GM21825 (cell line): ENCODE measurements around the gene L3MBTL3.

Experiments
- ATAC-seq: cut with Tn5 transposase; IDR thresholded peaks from one replicate; pipeline ENCODE4 v1.9.1; 2021; ENCODE audit warnings: mild to moderate bottlenecking, moderate library complexity; ENCODE audit not compliant: unreplicated experiment

The L3MBTL3 gene

DNA sequence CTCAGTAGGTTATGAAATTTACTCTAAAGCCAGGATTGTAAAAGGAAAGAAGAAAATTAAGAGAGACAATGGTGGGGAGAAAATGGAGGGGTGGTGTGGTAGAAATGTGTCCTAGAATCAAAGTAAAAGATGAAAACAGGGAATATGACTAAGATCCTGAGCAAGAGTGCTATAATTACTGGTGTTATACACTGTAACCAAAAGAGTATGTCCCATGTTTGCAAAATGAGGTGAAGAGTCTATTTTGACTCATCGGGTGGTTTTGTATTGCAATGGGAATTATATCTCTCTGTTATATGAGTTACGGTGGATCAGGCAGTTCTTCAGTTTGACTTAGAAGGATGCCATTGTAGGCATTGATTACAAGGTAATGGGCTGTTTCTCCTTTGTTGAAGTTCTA lies 8.5 kb downstream of the L3MBTL3 start:
- no peak for ATAC-seq

DNA sequence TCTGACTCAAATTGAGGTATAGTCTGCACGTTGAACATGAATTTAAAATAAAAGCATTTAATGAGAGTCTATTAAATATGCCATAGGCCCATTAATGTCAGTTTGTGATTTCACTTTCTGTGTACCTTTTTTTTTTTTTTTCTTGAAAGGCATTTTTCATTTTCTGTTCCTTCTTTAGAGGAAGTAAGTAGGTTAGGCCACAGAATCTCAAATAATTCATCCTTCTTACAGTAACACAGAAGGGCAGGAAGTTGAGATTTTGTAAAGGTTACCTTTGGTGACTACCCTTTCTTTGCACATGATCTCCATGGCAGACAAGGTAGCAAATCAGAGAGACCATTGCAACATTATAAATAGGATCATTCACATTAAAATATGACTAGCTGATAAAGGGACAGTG lies 9.6 kb downstream of the L3MBTL3 start:
- peak; percentile 93 for ATAC-seq

DNA sequence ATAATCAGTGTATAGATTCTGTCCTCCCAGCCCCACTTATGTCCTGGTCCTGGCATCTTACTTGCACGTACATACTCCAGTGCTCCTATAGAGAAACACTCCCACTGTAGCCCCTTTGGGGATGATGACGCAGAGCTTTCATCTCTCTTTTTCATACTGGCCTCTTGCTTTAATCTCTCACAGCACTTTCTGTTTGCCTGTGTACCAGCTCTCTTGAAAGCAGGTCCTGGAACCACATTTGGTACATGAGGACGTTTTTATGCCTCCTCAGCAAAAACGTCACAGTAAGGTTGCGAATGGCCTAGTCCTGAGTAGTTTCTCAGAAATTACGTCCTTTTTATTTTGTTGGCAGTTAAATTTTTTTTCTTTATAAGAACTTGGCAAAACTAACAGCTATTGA lies 10.8 kb downstream of the L3MBTL3 start:
- no peak for ATAC-seq

DNA sequence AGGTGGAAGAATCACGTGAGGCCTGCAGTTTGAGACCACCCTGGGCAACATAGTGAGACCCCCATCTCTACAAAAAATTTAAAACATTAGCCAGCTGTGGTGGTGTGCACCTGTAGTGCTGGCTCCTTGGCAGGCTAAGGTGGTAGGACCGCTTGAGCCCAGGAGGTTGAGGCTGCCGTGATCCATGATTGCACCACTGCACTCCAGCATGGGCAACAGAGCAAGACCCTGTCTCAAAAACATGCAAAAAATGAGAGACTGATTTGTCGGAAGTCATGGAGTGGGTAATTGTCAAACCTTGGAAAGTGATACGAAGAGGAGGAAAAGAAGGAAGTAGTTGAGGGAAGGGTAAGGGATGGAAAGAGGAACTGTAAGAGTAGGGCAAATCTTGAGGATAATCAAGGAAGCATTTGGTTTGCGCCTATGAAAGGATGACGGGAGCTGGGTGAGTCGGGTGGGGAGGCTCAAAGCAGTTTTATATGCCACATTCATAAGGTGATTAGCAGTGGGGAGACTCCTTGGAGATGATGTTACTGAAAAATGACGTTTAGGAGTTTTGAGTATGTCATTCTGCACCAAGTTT lies 14.5 kb downstream of the L3MBTL3 start:
- no peak for ATAC-seq

DNA sequence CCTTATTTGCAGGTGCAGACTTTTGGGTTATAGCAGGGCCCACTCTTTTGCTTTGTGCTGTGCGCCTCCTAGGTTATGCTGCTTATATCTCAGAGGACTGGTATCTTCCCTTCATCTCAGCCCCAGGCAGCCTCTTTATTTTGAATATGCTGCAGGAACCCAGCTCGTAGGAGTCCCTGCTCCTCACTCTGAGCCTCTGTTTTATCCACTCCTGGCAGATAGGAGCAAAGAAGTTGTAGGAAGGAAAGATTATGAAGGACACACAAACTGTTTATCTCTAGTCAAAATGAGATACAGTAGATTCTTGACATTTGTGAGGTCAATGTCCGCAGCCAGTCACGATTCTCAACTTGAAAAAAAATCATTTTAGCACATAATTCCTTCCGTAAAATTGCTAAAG lies 15.6 kb downstream of the L3MBTL3 start:
- no peak for ATAC-seq

DNA sequence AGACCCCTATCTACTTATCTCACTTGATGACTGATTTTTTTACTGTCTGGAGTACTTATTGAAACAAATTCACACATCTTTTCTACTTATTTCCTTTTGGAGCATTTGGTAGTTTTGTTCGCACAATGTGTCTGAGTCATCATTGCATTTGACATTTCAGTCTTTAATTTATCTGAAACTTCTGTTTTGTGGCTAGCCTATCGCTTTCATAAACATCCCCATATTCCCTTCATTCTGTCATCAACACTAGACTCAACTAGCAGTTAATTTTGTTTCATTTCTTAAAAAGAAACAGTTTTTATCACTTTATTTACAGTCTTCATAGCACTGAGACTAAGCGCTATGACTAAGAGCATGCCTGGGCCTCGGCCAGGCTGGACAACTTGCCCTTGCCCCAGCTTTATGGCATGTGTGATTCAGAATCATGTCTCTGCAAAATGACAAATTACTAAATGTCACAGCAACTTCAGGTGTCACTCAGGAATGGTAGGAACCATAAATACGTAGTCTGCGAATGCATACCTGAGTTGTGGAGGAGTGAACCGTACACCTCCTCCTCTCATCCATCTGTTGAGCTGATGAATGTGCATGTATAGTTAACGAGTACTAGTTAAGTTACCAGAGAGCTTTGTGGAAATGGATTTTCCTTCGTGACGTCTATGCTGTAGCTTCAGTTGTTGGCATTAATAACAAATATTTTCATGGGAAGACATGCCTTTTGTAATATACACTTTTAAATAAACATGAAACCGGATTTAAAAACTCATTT lies 16.2 kb downstream of the L3MBTL3 start:
- ATAC-seq = no peak

DNA sequence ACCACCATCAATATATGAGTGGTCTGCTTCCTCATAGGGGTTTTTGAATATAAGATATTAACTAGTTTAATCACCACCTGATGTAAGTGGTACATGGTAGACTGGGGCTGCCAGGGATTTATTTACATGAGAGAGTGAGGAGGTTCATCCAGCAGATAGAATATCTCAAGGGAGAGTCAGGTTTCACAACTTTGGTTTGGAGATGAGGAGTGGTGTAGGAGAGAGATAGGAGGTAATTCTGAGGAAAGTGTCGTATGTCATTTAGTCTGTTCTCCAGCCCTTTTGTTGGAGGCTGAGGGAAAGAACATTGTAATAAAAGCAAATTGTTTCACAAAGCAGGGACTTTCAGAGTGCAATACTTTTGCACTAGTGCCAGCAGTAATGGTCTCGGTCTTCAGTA lies 16.8 kb downstream of the L3MBTL3 start:
- no peak for ATAC-seq

DNA sequence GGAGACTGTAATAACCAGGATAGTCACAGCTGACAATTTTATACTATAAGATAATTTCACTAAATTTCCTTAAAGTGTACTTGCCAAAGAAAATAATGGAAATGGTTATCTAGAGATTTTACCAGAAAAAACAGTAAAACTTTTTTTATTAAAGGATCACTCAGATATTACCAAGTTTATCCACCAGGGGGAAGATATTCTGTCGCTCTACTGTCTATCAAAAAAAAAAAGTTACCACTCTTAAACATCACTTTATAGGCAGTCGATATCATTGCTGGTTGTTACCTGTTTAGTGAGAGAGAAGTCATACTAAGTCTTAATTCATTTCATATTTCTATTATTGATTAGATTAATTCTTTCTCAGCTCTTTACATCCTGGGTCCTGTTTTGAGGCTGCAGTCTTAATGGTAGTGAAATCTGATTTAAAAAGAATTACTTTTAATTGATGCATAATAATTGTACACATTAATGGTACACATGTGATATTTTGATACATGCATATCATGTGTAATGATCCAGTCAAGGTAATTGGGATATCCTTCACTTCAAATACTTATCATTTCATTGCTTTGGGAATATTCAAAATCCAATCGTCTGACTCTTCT lies 18.9 kb downstream of the L3MBTL3 start:
- ATAC-seq = no peak

DNA sequence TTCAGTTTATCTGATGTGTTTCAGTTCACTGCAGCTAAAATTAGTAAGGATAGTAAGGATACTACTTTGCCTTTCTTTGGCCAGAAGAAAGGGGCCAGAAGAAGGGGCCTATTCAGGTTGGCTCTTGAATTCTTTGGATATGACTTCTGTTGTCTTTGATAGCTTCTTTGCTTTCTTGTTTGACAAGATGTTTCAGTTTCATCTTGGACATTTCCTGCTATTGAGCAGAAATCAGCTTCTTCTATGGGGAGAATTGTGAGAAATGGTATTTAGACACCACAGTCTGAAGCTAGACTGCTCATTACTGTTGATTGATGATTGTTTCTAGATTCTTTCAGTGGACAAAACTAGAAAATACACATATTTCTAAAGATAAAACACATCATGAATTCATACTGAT lies 23.2 kb downstream of the L3MBTL3 start:
- peak; percentile 54 for ATAC-seq

DNA sequence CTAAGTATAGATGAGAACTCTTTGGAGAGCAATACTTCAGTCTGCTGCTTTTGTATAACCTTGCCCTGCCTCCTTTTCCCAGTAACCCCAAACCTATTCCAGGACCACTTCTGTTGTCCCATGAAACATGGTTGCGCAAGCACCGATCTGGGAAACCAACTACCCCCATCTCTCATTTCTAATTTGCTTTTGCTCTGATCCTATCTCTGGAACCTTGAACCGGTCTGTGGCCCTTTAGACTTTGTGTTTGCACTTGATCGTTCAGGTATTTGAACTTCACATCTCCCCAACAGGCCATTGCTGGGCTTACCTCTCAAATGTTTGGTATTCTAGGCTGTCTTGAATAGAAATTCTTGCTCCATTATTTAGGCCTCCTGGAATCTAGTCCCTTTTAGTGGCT lies 25.0 kb downstream of the L3MBTL3 start:
- no peak for ATAC-seq

DNA sequence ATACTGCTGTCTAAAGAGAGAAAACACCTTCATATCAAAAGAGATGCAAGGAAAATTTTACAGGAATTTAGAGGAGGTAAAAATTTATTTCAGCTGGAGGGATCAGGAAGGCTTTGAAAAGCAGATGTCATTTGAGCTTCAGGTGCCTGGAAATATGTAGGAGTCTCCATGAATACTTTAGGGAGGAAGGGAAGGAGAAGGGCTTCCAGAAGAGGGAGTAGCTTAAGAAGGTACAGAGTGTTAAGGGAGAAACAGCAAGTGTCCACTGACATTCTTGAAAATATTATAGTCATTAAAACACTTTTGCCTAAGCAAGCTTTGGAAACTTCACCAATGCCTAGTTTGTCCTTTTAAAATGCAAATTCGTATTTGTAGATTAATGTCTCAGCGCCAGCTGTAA lies 27.2 kb downstream of the L3MBTL3 start:
- ATAC-seq = no peak

DNA sequence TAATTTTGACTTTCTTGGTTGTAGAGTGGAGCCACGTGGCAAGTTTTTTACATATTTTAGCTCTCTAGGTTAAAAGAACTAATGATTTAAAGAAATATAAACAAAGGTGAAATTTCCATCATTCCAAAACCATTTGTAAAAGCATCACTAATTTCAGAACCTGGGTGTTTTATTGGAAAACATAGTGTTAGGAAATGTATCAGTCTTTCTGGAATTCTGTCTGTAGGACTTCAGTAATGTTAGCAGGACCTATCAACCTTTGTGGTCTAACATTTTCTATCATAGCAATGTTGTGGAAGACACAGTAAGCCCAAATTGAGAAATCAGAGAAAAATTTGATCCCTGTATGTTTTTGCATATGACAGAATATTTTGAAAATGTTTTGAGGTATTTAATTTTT lies 28.3 kb downstream of the L3MBTL3 start:
- no peak for ATAC-seq

DNA sequence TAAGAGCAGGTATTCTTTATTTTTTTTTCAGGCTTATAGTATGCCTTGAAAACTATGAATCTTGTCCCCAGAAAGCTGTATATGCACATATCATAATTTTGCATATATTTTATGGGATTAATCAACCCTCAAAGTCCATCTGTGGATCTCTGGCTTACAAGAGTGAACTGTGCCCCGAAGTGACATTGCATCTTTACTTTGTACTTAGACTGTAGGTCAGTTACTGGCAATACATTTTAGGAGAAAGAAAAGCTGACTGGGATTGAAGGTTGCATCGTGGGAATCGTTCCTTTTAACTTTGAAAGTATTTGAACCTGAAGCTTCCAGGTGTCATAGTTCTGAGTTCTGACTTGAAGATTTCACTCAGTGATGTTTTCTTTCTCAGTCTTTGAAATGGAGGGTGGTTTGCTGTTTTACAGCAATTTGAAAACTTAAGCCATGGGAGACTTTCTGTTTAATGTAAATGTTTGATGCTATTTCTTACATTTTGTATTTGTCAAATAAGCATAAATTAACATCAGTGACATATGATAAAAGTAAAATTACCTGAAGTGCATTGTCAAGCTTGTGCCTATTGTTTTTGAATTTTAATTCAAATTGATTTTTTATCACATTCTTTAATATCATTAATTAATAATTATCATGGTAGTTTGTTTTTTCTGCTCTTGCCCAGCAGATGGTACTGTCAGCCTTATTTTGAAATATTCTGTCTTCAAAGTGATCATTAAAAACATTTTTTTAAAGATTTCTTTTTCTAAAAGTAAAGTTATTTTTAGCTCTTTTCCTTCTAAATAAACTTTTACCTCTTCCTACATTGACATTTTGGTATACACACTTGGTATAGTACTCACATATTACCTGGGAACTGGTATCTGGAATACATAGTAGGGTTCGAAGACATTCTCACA lies 29.0 kb downstream of the L3MBTL3 start:
- no peak for ATAC-seq

DNA sequence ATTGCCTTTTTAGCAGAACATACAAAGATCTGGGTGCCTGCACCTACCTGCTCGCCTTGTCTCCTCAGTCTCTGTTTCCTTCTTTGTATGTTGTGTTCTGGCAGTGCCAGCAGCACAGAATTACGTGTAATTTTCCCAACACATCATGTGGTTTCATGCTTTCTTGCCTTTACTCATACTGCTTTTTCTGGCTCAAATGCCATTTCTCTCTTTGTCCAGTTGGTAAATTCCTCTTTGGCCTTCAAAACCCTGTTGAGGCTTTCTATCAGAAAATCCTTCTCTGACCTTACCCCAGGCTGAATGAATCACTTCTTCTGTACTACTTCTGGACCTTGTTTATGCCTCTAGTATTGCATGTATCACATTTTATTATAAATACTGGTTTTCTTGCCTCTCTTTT lies 31.8 kb downstream of the L3MBTL3 start:
- no peak for ATAC-seq

DNA sequence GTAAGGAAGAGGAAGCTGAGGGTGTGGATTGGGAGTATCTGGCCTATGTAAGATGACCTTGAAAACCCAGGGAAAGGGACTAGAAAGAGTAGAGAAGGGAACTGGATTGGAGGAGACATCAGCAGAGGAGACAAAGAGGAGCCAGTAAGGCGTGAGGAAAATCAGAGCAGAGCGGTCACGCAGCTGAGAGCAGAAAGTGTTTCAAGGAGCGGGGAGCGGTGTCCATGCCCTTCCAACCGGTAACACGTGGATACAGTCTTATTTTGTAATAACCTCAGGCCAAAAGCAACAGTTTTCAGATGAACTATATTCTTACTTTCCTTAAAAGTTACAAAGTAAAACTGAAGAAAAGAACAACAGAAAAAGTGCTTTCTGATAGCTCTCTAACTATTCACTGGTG lies 36.3 kb downstream of the L3MBTL3 start:
- no peak for ATAC-seq

DNA sequence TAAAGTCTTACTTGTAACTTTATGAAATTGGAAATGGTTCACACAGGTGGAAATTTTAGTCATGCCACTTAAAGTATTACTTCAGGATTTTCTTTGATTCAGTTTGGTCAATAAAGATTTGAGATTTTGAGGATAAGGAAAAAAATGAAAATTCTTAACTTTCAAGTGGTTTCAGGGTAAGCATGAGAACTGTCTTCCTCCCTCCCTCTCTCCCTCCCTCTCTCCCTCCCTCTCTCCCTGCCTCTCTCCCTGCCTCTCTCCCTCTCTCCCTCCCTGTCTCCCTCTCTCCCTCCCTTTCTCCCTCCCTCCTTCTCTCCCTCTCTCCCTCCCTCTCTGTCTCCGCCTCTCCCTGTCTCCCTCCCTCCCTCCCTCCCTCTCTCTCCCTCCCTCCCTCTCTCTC lies 36.9 kb downstream of the L3MBTL3 start:
- ATAC-seq = no peak

DNA sequence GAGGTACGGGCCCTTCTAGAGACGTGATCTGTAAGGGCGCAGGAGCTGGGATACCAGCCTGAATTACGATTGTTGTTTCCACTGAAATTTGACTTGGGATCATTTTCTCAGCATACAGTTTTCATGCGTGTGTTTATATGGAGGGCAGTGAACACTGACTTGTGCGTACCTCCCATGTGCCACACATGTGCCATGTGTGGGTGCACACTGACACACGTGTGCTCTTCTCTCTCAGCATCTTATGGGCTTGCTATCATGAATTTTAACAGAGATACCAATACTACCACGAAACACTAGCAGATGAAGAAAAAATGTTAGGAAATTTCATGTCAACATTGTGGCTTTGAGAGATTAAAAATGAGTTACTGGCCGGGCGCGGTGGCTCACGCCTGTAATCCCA lies 39.1 kb downstream of the L3MBTL3 start:
- ATAC-seq = no peak

DNA sequence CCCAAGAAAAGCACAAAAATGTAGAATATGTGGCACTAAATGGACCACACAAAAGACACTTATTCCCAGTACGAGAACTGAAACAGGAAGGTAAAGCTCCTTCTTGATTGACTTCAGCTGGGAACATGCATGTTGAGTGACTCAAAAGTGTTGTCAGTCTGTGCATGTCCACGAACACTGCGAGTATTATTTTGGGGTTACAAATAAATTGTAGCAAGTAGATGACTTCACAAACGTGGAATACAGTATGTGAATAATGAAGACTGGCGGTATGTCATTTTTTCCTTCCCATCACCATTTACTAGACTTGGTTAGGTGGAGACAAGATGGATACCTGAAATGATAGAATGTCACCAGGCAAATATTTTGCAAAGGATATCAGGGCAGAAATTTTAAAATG lies 45.4 kb downstream of the L3MBTL3 start:
- ATAC-seq = no peak

DNA sequence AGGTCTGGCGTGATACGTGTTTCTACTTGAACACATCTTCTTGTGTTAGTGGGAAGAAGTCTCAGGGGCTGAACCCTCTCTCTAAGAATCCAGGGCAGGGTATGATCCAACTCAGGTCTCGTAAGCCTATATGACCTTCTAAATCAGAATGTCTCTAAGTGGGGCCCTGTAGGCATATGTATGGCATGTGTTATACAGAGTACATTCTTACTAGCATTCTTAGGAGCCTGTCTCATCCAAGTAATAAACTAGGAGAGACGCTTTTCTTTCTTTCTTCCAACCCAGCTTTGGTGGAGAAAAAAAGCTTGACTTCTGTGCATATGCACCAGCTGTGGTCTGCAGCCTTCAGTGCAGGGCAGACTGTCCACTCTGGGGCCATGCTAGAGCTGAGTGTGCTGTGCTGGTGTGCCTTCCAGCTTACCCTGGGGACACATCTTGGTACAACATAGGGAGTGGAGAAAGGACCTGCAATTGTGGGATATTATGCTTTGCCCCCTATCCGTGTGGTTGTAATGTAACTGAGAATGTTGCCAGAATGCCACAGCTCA lies 47.3 kb downstream of the L3MBTL3 start:
- no peak for ATAC-seq

DNA sequence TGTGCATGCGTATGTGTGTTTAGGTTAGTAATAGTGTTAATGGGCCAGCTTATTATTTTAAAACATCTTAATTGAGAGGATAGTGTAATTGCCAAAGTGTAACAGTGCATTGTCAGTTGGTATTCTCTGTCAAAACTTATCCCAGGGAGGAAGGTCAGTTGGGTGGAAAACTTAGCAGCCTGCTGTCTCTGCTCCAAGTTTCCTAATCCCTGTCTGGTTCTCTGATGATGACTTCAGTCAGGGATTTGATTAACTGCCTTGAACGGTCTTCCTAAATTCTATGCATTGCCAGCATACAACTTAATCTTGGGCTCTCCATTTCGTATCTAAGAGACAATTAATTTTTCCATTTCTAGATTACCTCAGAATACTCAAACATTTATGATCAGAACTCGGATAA lies 51.1 kb downstream of the L3MBTL3 start:
- no peak for ATAC-seq

DNA sequence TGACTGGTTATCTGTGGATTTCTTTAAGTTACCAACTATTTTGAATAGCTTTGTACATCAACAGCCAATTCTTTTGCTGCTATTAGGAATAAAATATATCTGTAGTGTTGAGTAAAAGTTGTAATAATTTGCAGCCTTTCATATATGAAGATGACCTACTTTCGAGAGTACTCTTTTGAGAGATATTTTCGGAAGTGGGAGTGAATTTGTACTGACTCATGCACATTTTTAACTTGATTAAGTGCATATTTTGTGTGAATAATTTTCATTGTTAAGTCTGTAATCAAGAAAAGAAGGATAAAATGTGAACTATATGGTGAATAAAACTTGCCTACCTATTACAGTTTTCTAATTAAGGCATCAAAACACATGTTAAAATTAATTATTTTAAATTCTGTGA lies 51.9 kb downstream of the L3MBTL3 start:
- no peak for ATAC-seq
